SK-N-SH treated with all-trans-retinoic acid at 6 μM for 48 hours (cell line): ENCODE measurements around the gene CLINT1.
"Not testable (repeated sequence)": the region's sequence is repeated elsewhere in the genome, so short reads cannot be mapped to it uniquely, and the experiment has no call there.

Experiments
- ATAC-seq: fragments of 200-7000 bp; cut with Tn5 transposase; 3 replicates; pipeline ENCODE4 v1.9.1; 2020; ENCODE audit warnings: mild to moderate bottlenecking, moderate library complexity
- ARNTL ChIP-seq: fragments of 450-650 bp; formaldehyde crosslinking; IDR thresholded peaks from 2 replicates; pipeline ENCODE4 v1.5.0; 2020; ENCODE audit warnings: low read depth, mild to moderate bottlenecking, moderate library complexity, borderline replicate concordance
- BACH2 ChIP-seq: fragments of 250-450 bp; sonication (Bioruptor Pico); IDR thresholded peaks from 2 replicates; pipeline ENCODE4 v1.9.0; 2021; ENCODE audit warnings: mild to moderate bottlenecking, borderline replicate concordance
- CSDC2 ChIP-seq: fragments of 250-450 bp; sonication (Bioruptor Pico); IDR thresholded peaks from 2 replicates; pipeline ENCODE4 v1.5.0; 2020; ENCODE audit warnings: mild to moderate bottlenecking, moderate library complexity
- ESRRG ChIP-seq: fragments of 250-450 bp; sonication (Bioruptor Pico); IDR thresholded peaks from 2 replicates; pipeline ENCODE4 v1.6.1; 2021; ENCODE audit warnings: mild to moderate bottlenecking
- GLIS3 ChIP-seq: fragments of 250-450 bp; sonication (Bioruptor Pico); IDR thresholded peaks from 2 replicates; pipeline ENCODE4 v1.5.0; 2020; ENCODE audit warnings: mild to moderate bottlenecking, moderate library complexity
- ISL1 ChIP-seq: fragments of 250-450 bp; sonication (Bioruptor Pico); IDR thresholded peaks from 2 replicates; pipeline ENCODE4 v2.1.2; 2022; ENCODE audit warnings: mild to moderate bottlenecking, moderate library complexity
- OSR1 ChIP-seq: fragments of 250-450 bp; sonication (Bioruptor Pico); IDR thresholded peaks from 2 replicates; pipeline ENCODE4 v1.8.0; 2022; ENCODE audit warnings: moderate library complexity, mild to moderate bottlenecking, inconsistent platforms
- PPARA ChIP-seq: fragments of 250-450 bp; sonication (Bioruptor Pico); IDR thresholded peaks from 2 replicates; pipeline ENCODE4 v1.5.0; 2020; ENCODE audit warnings: mild to moderate bottlenecking, borderline replicate concordance
- RARB ChIP-seq: fragments of 250-450 bp; sonication (Bioruptor Pico); IDR thresholded peaks from 2 replicates; pipeline ENCODE4 v1.8.0; 2021; ENCODE audit warnings: mild to moderate bottlenecking, moderate library complexity
- SNAI2 ChIP-seq: fragments of 250-450 bp; sonication (Bioruptor Pico); IDR thresholded peaks from 2 replicates; pipeline ENCODE4 v1.5.0; 2020; ENCODE audit warnings: mild to moderate bottlenecking, moderate library complexity
- TCF4 ChIP-seq: fragments of 250-450 bp; sonication (Bioruptor Pico); IDR thresholded peaks from 2 replicates; pipeline ENCODE4 v1.8.0; 2021; ENCODE audit warnings: mild to moderate bottlenecking, moderate library complexity, borderline replicate concordance
- TOX ChIP-seq: fragments of 250-450 bp; sonication (Bioruptor Pico); IDR thresholded peaks from 2 replicates; pipeline ENCODE4 v1.8.0; 2021; ENCODE audit warnings: mild to moderate bottlenecking, moderate library complexity, borderline replicate concordance
- ZC3H10 ChIP-seq: fragments of 250-450 bp; sonication (Bioruptor Pico); IDR thresholded peaks from 2 replicates; pipeline ENCODE4 v1.5.1; 2021; ENCODE audit warnings: mild to moderate bottlenecking, moderate library complexity
- ZFP3 ChIP-seq: fragments of 250-450 bp; sonication (Bioruptor Pico); IDR thresholded peaks from 2 replicates; pipeline ENCODE4 v1.5.0; 2020; ENCODE audit warnings: mild to moderate bottlenecking, moderate library complexity
- ZFP30 ChIP-seq: fragments of 450-650 bp; formaldehyde crosslinking; IDR thresholded peaks from 2 replicates; pipeline ENCODE4 v1.5.0; 2022; ENCODE audit warnings: mild to moderate bottlenecking, moderate library complexity
- ZNF565 ChIP-seq: fragments of 450-650 bp; formaldehyde crosslinking; conservative IDR thresholded peaks from 2 replicates; pipeline ENCODE4 v1.5.0; 2020; ENCODE audit warnings: low read depth, mild to moderate bottlenecking, moderate library complexity
- ZNF70 ChIP-seq: fragments of 450-650 bp; formaldehyde crosslinking; IDR thresholded peaks from 2 replicates; pipeline ENCODE4 v1.5.0; 2020; ENCODE audit warnings: mild to moderate bottlenecking, moderate library complexity
- ZNF8 ChIP-seq: fragments of 450-650 bp; formaldehyde crosslinking; IDR thresholded peaks from 2 replicates; pipeline ENCODE4 v1.5.0; 2020; ENCODE audit warnings: mild to moderate bottlenecking, moderate library complexity
- TF ChIP-seq, protein P1 (sequence below): fragments of 250-450 bp; sonication (Bioruptor Pico); IDR thresholded peaks from 2 replicates; pipeline ENCODE4 v1.5.1; 2020; ENCODE audit warnings: low read depth, mild to moderate bottlenecking, moderate library complexity
- TF ChIP-seq, protein P2 (sequence below): fragments of 250-450 bp; sonication (Bioruptor Pico); IDR thresholded peaks from 2 replicates; pipeline ENCODE4 v1.5.1; 2021; ENCODE audit warnings: mild to moderate bottlenecking, moderate library complexity
- TF ChIP-seq, protein P3 (sequence below): fragments of 250-450 bp; sonication (Bioruptor Pico); IDR thresholded peaks from 2 replicates; pipeline ENCODE4 v1.8.0; 2020; ENCODE audit warnings: mild to moderate bottlenecking, moderate library complexity, borderline replicate concordance
- TF ChIP-seq, protein P4 (sequence below): fragments of 250-450 bp; sonication (Bioruptor Pico); IDR thresholded peaks from 2 replicates; pipeline ENCODE4 v1.8.0; 2021; ENCODE audit warnings: low read depth, mild to moderate bottlenecking, moderate library complexity, borderline replicate concordance

CLINT1 gene

DNA sequence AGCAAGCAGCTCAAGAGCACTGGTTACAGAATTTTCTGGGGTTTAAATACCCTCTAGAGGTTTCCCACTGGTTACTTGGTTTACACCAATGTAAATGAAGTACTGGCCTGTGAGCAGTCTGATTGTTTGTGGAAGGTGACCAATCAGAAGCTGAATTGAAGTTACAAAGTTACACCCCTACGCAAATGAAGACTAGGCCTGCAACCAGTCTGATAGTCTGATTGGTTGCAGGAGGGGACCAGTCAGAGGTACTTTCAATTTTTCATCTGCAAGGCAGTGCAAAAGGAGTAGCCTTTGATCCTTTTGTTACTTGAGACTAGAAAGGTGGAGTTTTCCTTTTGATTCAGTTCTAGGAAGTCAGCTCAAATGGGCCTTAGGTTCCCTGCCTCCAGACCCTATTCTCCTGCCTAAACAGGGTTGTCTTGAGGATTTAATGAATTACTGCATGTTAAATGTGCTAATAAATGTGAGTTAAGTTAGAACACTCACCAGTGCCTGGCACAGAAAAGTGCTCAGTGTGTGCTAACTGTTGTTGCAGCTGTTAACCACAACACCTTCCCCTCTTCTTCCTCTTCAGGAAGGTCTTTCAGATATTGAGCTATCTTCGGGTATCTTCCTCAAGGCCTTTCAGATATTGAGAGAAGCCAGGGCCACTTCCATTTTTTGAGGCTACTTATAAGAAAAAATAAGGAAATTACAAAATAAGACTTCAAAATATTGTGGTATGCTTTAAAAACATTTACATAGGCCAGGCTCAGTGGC lies 32.1 kb upstream of the CLINT1 start (continued):
- TF ChIP-seq, protein P1, sequence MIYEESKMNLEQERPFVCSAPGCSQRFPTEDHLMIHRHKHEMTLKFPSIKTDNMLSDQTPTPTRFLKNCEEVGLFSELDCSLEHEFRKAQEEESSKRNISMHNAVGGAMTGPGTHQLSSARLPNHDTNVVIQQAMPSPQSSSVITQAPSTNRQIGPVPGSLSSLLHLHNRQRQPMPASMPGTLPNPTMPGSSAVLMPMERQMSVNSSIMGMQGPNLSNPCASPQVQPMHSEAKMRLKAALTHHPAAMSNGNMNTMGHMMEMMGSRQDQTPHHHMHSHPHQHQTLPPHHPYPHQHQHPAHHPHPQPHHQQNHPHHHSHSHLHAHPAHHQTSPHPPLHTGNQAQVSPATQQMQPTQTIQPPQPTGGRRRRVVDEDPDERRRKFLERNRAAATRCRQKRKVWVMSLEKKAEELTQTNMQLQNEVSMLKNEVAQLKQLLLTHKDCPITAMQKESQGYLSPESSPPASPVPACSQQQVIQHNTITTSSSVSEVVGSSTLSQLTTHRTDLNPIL (CRISPR knock-in tag) = no peak
- TF ChIP-seq ESRRG (CRISPR knock-in tag) (no peak), ZFP30 (CRISPR knock-in tag) (no peak)
- TF ChIP-seq, all 23 proteins: peak for 0

DNA sequence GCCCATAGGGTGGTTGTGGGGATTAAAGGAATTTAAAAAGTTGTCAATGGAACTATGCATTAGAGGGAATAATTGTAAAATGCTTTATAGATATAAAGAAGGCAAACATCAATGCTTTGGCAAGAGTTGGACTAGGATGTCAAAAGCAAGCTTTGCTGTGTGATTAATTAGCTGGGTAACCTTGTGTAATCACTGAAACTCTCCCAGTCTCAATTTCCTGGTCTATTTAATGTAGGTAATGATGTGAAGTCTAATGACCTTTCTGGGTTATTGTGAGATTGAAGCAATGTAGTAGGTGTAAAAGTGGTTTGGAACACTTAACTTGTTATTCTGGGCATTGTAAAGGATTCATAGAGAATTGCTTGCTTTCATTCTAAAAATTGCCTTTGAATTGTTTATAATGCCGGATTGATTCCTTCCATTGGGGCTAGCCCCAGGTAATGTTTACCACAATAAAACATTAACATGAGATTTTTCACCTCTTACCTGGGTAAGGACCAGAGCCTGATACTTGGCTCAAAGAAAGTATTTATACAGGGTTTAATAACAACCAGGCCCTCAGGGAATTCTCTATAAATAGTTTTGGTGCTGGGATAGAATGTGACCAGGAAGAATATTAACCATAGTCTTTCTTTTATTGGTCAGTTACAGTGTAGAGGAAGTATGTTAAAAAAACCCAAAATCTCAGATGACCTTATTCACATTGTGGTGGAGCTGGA lies 30.0 kb upstream of the CLINT1 start:
- no peak for TF ChIP-seq RARB (CRISPR knock-in tag)
- TF ChIP-seq ZNF8 (CRISPR knock-in tag) = no peak
- TF ChIP-seq ZNF70 (CRISPR knock-in tag) = no peak
- no peak for TF ChIP-seq ARNTL (CRISPR knock-in tag)
- TF ChIP-seq ESRRG (CRISPR knock-in tag) = no peak
- TF ChIP-seq ZC3H10 (CRISPR knock-in tag) = no peak
- TF ChIP-seq OSR1 = no peak
- no peak for TF ChIP-seq PPARA (CRISPR knock-in tag)
- TF ChIP-seq, protein P2, sequence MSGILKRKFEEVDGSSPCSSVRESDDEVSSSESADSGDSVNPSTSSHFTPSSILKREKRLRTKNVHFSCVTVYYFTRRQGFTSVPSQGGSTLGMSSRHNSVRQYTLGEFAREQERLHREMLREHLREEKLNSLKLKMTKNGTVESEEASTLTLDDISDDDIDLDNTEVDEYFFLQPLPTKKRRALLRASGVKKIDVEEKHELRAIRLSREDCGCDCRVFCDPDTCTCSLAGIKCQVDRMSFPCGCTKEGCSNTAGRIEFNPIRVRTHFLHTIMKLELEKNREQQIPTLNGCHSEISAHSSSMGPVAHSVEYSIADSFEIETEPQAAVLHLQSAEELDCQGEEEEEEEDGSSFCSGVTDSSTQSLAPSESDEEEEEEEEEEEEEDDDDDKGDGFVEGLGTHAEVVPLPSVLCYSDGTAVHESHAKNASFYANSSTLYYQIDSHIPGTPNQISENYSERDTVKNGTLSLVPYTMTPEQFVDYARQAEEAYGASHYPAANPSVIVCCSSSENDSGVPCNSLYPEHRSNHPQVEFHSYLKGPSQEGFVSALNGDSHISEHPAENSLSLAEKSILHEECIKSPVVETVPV (CRISPR knock-in tag) = no peak
- no peak for TF ChIP-seq SNAI2
- no peak for TF ChIP-seq TCF4 (CRISPR knock-in tag)
- no peak for TF ChIP-seq ZFP3
- TF ChIP-seq GLIS3 (CRISPR knock-in tag) = no peak
- no peak for TF ChIP-seq BACH2 (CRISPR knock-in tag)
- TF ChIP-seq, protein P3, sequence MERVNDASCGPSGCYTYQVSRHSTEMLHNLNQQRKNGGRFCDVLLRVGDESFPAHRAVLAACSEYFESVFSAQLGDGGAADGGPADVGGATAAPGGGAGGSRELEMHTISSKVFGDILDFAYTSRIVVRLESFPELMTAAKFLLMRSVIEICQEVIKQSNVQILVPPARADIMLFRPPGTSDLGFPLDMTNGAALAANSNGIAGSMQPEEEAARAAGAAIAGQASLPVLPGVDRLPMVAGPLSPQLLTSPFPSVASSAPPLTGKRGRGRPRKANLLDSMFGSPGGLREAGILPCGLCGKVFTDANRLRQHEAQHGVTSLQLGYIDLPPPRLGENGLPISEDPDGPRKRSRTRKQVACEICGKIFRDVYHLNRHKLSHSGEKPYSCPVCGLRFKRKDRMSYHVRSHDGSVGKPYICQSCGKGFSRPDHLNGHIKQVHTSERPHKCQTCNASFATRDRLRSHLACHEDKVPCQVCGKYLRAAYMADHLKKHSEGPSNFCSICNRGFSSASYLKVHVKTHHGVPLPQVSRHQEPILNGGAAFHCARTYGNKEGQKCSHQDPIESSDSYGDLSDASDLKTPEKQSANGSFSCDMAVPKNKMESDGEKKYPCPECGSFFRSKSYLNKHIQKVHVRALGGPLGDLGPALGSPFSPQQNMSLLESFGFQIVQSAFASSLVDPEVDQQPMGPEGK (CRISPR knock-in tag) = no peak
- TF ChIP-seq, protein P1 (CRISPR knock-in tag) = no peak
- TF ChIP-seq ISL1 = no peak
- TF ChIP-seq, protein P4, sequence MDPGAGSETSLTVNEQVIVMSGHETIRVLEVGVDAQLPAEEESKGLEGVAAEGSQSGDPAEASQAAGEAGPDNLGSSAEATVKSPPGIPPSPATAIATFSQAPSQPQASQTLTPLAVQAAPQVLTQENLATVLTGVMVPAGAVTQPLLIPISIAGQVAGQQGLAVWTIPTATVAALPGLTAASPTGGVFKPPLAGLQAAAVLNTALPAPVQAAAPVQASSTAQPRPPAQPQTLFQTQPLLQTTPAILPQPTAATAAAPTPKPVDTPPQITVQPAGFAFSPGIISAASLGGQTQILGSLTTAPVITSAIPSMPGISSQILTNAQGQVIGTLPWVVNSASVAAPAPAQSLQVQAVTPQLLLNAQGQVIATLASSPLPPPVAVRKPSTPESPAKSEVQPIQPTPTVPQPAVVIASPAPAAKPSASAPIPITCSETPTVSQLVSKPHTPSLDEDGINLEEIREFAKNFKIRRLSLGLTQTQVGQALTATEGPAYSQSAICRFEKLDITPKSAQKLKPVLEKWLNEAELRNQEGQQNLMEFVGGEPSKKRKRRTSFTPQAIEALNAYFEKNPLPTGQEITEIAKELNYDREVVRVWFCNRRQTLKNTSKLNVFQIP (CRISPR knock-in tag) = no peak
- no peak for ATAC-seq

DNA sequence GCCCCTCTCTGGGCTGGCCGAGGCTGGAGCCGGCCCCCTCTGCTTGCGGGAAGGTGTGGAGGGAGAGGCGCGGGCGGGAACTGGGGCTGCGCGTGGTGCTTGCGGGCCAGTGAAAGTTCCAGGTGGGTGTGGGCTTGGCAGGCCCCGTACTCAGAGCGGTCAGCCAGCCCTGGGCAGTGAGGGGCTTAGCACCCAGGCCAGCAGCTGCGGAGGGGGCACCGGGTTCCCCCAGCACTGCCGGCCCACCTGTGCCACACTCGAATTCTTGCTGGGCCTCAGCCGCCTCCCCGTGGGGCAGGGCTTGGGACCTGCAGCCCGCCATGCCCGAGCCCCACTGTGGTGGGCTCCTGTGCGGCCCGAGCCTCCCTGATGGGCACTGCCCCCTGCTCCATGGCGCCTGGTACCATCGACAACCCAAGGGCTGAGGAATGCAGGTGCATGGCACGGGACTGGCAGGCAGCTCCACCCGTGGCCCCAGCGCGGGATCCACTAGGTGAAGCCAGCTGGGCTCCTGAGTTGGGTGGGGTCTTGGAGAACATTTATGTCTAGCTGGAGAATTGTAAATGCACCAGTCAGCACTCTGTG lies 27.9 kb upstream of the CLINT1 start:
- no peak for ATAC-seq
- no peak for TF ChIP-seq TCF4 (CRISPR knock-in tag)
- TF ChIP-seq, protein P1 (CRISPR knock-in tag) = no peak
- TF ChIP-seq, protein P3 (CRISPR knock-in tag) = no peak
- no peak for TF ChIP-seq BACH2 (CRISPR knock-in tag)
- TF ChIP-seq CSDC2 (CRISPR knock-in tag) = no peak
- no peak for TF ChIP-seq ZNF8 (CRISPR knock-in tag)
- TF ChIP-seq TOX (CRISPR knock-in tag) = no peak
- TF ChIP-seq, protein P4 (CRISPR knock-in tag) = no peak
- no peak for TF ChIP-seq ZNF565

DNA sequence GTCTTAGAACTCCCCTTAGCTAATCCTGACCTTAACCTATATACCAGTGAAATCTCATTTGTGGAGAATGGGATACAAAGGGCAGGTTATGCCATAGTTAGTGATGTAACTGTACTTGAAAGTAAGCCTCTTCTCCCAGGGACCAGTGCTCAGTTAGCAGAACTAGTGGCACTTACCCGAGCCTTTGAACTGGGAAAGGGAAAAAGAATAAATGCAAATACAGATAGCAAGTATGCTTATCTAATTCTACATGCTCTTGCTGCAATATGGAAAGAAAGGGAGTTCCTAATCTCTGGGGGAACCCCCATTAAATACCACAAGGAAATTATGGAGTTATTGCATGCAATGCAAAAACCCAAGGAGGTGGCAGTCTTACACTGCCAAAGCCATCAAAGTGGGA lies 26.1 kb upstream of the CLINT1 start:
- not testable (repeated sequence) for ATAC-seq
